Urinary bladder (tissue), 4 donors: ENCODE results near the gene BEAN1. TPM values are rescaled to one million over a fixed set of nuclear protein-coding genes. Genes with fewer than 3 reads are reported as not detected.

ENCODE experiments used
- DNase-seq: peaks from one replicate; pipeline ENCODE4 v3.0.0-alpha.2; 2015; ENCODE audit errors: extremely low spot score
- H3K27ac ChIP-seq: one replicate; pipeline ENCODE4 v1.5.1; 2013; ENCODE audit warnings: low read depth, mild to moderate bottlenecking, moderate library complexity
- H3K36me3 ChIP-seq: one replicate; pipeline ENCODE4 v1.6.1; 2013; ENCODE audit warnings: mild to moderate bottlenecking, moderate library complexity; ENCODE audit not compliant: insufficient read depth
- H3K4me1 ChIP-seq: one replicate; pipeline ENCODE4 v1.6.1; 2013; ENCODE audit warnings: mild to moderate bottlenecking, moderate library complexity; ENCODE audit not compliant: insufficient read depth
- H3K4me3 ChIP-seq: one replicate; pipeline ENCODE4 v1.5.1; 2013; ENCODE audit warnings: low read depth, low read length
- WGBS: extraction: QIAGEN DNeasy Blood & Tissue Kit; methylation state at CpG from one replicate; pipeline ENCODE4 v1.1.7; 2013; 5-methylcytosine and 5-hydroxymethylcytosine counted together
- polyA plus RNA-seq: library from polyadenylated mRNA; stranded (reverse); fragments of 200-250 nt; gene quantifications from one replicate; pipeline ENCODE4 v1.2.3, GENCODE V29; 2013
- total RNA-seq: library from RNA; depleted of rRNA; stranded (reverse); fragments of >200 nt; gene quantifications from one replicate; pipeline ENCODE4 v1.2.3, GENCODE V29; 2014
- donor health status: healthy with polysubstance abuse.
- donor health status: healthy.

Gene BEAN1
- total and polyA plus RNA-seq, 2 donors: 0.85 to 1.0 TPM

GRCh38 chr16:66516808-66517585 lies 89.9 kb downstream of the BEAN1 start:
- DNase-seq: peak; percentile 91
- no peaks in the 10 kb centered on the region for H3K36me3 ChIP-seq
- 21% methylated on average over 15 of the region's 15 CpGs for WGBS
- H3K4me3 ChIP-seq: no peak overlapping the region
- no peaks in the 10 kb centered on the region for H3K4me1 ChIP-seq
- H3K27ac ChIP-seq: peak overlapping the region; percentile 96

DNA sequence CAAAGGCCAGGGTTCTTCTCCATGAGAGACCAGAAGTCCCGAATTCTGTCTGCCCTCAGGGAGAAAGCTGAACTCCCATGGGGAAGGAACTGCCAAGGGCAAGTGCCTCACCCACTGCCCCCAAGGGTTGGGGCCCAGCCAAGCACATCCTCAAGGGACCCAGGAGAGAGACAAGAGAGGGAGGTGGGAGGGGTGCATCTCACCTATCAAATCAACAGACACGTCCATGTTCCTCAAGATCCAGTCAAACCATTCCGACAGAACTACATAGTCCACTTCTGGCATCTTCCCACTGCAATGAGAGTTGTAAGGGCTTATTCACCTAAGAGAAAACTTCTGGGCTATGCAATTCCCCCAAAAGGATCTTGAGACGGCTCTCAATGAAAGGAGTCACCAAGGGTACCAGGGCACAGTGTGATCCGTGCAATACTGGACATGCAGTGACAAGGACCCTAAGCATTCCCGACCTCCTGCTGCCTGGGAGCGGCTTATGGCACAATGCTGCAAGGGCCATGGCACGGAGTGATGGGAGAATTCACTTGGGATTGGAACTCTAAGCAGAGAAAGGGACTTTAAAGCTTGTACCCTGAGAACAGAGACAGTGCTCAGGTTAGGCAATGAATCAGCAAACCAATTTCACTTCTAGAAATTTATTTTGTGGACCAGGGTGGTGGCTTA lies 90.6 kb downstream of the BEAN1 start:
- 80% methylated on average over 8 of the region's 8 CpGs for WGBS
- no peak for DNase-seq
- Histone ChIP-seq H3K27ac (peak overlapping the region; percentile 96), H3K4me3 (no peak overlapping the region), H3K36me3 (no peaks in the 10 kb centered on the region), H3K4me1 (no peaks in the 10 kb centered on the region)

DNA sequence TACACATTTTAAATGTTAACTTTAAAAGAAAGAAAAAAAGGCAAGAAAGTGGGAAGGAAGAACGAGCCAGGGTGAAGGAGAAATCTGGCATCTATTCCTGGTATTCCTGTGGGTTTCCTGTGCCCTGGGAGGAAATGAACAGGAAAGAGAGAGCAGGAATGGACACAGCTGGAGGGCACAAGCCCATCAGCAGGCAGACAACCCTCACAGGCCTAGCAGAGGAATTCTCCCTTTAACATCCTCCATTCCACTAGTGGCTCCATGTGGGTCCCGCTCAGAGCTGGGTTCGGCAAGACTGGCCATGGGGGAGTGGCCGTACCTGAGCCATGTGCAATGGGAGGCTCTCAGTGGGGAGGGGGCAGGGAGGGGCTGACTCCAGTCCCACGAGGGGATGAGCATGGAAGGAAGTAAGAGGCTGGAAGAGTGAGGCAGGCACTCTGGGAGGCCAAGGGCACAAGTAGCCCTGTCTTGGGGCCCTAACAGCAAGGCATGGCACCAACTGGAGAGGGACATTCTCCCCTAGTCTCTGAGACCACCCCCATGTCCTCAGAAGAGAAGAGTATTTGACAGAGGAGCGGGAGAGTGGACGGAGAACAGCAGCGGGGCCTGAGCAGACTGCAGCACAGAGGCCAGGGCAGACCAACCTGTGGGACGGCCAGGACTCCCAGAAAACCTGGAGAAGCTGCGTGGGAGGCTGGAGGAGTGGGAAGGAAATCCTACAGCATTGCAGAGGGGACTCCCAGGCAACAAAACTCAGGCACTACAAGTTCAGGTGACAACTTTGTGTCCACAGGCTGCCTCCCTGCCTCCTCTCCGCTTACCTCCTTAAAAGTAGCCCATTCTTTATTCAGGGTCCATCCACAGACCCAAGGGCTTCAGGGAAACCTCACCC lies 92.6 kb downstream of the BEAN1 start:
- Histone ChIP-seq H3K4me3 (no peak overlapping the region), H3K27ac (no peak overlapping the region), H3K36me3 (no peaks in the 10 kb centered on the region), H3K4me1 (no peaks in the 10 kb centered on the region)
- 88% methylated on average over 11 of the region's 11 CpGs for WGBS
- DNase-seq: no peak

DNA sequence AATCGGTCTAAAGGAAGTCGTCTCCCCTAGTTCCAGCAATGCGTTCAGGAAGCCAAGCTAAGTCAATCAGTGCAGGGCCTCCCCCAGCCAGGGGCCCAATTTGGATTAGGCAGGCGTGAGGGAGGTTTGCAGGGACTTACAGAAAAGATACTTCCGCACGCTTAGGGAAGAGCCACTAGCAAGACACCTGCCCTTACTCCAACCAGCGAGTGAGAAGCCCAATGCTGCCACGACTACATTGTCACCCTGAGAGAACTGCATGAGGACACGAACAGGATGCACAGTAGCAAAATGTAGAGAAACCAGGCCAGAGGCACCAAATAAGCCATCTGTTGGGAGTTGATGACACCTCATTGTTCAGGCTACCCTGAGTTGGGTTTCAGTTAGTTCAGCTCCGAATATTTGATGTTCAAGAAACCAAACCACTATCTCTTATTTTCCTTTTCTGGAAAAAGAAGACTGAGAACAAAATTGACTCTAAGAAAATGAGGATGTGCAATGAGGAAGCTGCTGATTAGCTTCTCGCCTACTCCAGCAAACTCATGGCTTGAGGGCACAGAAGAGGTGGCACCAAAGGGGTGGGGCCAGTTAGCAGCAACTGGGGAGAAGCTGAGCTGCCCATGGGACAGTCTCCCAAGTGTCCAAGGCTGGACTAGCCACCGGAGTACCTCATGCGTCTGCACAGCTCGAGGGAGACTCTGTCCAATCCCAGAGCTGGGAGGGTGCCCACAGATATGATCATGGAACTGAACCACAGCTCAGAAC lies 93.5 kb downstream of the BEAN1 start:
- DNase-seq: no peak
- Histone ChIP-seq H3K27ac (no peak overlapping the region), H3K4me3 (no peak overlapping the region), H3K4me1 (no peaks in the 10 kb centered on the region), H3K36me3 (no peaks in the 10 kb centered on the region)
- 83% methylated on average over 14 of the region's 14 CpGs for WGBS

DNA sequence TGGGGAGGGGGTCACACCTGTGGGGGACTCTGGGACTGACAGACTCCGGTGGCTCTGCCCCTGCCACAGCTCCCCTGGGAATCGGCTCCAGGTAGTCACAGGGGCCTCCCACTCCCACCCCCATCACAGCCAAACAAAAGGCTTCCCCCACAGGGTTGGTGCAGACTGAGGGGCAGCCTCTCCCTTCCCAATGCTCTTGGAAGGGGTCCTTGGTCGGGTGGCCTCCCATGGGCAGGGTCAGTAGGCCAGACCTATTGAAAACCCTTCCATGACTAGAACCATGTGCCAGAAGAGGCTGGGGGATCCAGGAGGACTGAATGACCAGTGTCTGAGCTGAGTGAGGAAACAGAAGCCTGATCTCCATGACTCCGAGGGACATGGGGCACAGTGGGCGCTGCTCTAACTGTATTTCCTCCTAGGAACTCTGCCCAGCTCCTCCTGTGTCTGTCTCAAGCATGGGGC lies 94.2 kb downstream of the BEAN1 start:
- no peak for DNase-seq
- Histone ChIP-seq H3K4me1 (no peaks in the 10 kb centered on the region), H3K4me3 (no peak overlapping the region), H3K27ac (no peak overlapping the region), H3K36me3 (no peaks in the 10 kb centered on the region)
- WGBS: 91% methylated on average over 5 of the region's 5 CpGs

GRCh38 chr16:66521951-66522771 lies 95.1 kb downstream of the BEAN1 start:
- DNase-seq: no peak
- Histone ChIP-seq H3K4me1 (no peaks in the 10 kb centered on the region), H3K4me3 (no peak overlapping the region), H3K27ac (no peak overlapping the region), H3K36me3 (no peaks in the 10 kb centered on the region)
- 72% methylated on average over 17 of the region's 17 CpGs for WGBS

GRCh38 chr16:66522816-66523590 lies 95.9 kb downstream of the BEAN1 start:
- Histone ChIP-seq H3K36me3 (no peaks in the 10 kb centered on the region), H3K4me3 (no peak overlapping the region), H3K27ac (no peak overlapping the region), H3K4me1 (no peaks in the 10 kb centered on the region)
- DNase-seq: no peak
- 87% methylated on average over 11 of the region's 11 CpGs for WGBS

- H3K4me3 ChIP-seq: no peak overlapping the region
- WGBS: 81% methylated on average over 9 of the region's 9 CpGs
- peaks cover 2% of the 10 kb centered on the region for H3K36me3 ChIP-seq
- no peaks in the 10 kb centered on the region for H3K4me1 ChIP-seq
- H3K27ac ChIP-seq: no peak overlapping the region
- no peak for DNase-seq
Observed at GRCh38 chr16:66523861-66524354, 96.8 kb downstream of the BEAN1 start.

DNA sequence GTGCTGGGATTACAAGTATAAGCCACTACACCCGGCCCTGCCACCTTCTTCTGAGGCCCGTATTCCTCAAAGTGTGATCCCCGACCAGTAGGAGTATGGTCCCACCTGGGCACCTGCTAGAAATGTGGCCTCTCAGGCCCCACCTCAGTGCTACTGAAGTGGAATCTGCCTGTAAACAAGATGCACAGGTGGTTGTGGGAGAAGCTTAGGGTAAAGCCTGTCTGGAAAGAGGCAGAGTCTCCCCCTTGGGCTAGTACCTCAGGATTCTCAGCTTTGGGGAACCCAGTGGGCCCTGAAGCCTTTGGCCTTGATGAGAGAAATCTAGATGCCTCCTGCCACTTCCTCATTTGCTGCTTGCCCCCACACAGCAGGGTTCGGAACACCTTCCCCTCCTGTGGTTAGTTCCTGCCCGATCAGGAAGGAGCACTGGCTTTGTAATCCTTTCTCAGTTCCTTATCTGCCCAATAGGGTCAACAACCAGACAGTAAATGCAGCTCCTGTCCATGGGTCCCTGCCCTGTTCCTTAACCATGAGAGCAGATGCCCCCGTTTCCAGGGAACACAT lies 97.6 kb downstream of the BEAN1 start:
- peaks cover 2% of the 10 kb centered on the region for H3K36me3 ChIP-seq
- no peak for DNase-seq
- H3K4me3 ChIP-seq: no peak overlapping the region
- no peaks in the 10 kb centered on the region for H3K4me1 ChIP-seq
- no peak overlapping the region for H3K27ac ChIP-seq
- 73% methylated on average over 6 of the region's 6 CpGs for WGBS

DNA sequence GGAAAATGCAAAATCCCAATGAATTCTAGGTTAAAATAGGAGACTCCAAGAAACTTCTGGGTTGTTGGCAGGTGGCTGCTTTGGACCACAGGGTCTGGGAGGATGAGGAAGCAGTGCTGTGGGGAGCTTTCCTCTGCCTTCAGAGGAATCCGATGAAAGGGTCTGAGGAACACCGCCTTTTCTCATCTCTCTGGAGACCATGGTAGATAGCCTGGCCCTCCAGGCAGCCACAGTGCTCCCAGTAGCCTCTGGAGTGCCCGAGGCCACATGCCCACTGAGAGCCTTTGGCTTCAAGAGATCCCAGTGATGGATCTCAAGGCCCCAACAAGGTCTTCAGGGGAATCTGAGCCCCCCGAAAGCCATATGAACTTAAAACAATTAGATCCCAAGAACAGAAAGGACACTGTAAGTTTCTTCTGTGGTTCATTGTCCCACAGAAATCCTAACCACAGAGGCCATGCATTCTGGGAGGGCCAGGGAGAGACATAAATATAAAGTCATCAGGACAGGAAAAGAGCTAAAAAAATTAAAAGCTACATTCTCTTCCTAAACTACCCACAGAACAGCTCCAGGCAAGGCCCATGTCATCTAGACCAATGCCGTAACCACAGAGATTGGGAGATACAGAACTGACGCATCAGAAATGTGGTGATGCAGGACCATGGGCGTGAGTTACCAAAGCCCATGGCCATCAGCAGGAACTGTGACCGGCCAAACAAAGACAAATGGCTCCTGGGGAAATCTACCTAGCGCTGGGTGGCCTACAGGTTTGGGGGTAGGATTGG lies 98.5 kb downstream of the BEAN1 start:
- no peak overlapping the region for H3K27ac ChIP-seq
- H3K4me1 ChIP-seq: no peaks in the 10 kb centered on the region
- peaks cover 2% of the 10 kb centered on the region for H3K36me3 ChIP-seq
- no peak for DNase-seq
- 92% methylated on average over 9 of the region's 9 CpGs for WGBS
- H3K4me3 ChIP-seq: no peak overlapping the region

- H3K4me1 ChIP-seq: no peaks in the 10 kb centered on the region
- H3K27ac ChIP-seq: no peak overlapping the region
- 96% methylated on average over 5 of the region's 5 CpGs for WGBS
- H3K4me3 ChIP-seq: no peak overlapping the region
- peaks cover 2% of the 10 kb centered on the region for H3K36me3 ChIP-seq
- no peak for DNase-seq
Observed at GRCh38 chr16:66528294-66528693, 101.2 kb downstream of the BEAN1 start.
